SK-N-SH (cell line): Measurements from ENCODE around the gene HRH1.

Experiments
- MXI1 ChIP-seq: IDR thresholded peaks from 2 replicates; pipeline ENCODE4 v1.6.1; 2012; ENCODE audit warnings: mild to moderate bottlenecking, low read depth, low read length, improper control_type of control experiment
- SIN3A ChIP-seq: IDR thresholded peaks from 2 replicates; pipeline ENCODE4 v1.6.1; 2012; ENCODE audit warnings: low read depth, mild to moderate bottlenecking, low read length, moderate library complexity, borderline replicate concordance
- TF ChIP-seq, protein P1 (sequence below): fragments of 200-600 bp; sonication (generic); IDR thresholded peaks from 2 replicates; pipeline ENCODE4 v1.6.1; 2017; ENCODE audit warnings: antibody characterized with exemption, mild to moderate bottlenecking, moderate library complexity

- TF ChIP-seq, protein P1, sequence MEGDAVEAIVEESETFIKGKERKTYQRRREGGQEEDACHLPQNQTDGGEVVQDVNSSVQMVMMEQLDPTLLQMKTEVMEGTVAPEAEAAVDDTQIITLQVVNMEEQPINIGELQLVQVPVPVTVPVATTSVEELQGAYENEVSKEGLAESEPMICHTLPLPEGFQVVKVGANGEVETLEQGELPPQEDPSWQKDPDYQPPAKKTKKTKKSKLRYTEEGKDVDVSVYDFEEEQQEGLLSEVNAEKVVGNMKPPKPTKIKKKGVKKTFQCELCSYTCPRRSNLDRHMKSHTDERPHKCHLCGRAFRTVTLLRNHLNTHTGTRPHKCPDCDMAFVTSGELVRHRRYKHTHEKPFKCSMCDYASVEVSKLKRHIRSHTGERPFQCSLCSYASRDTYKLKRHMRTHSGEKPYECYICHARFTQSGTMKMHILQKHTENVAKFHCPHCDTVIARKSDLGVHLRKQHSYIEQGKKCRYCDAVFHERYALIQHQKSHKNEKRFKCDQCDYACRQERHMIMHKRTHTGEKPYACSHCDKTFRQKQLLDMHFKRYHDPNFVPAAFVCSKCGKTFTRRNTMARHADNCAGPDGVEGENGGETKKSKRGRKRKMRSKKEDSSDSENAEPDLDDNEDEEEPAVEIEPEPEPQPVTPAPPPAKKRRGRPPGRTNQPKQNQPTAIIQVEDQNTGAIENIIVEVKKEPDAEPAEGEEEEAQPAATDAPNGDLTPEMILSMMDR: no peak
- no peak for TF ChIP-seq MXI1
- no peak for TF ChIP-seq SIN3A
Measured at GRCh38 chr3:11134794-11135193, 19.5 kb upstream of the HRH1 start.
